Smooth muscle cell of the brain vasculature (primary cell): ENCODE measurements around the gene ENDOU.

Experiments
- DNase-seq: peaks from one replicate; pipeline ENCODE4 v3.0.0-alpha.2; 2012; ENCODE audit warnings: low read depth, low spot score

Gene ENDOU

DNA sequence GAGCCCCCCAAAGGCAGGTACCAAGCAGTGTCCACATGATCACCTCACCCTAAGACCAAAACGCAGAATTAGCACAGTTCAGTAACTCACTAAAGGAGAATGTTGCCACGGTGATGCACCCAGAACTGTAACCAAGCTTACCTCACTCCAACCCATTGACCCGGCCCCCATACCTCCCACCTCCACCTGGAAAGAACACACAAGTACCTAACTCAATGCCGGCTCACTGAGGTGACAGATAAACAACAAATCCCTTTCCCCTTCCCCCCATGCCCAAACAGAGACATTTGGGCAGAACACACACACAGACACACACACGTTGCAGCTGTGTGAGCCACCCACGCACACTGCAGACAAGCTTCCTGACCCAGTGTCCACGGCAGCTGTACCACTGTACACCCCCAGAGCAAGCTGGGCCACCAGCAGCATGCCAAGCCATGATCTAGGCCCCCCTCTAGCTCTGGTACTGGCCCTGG, 32.1 kb upstream of the ENDOU start:
- no peak for DNase-seq

DNA sequence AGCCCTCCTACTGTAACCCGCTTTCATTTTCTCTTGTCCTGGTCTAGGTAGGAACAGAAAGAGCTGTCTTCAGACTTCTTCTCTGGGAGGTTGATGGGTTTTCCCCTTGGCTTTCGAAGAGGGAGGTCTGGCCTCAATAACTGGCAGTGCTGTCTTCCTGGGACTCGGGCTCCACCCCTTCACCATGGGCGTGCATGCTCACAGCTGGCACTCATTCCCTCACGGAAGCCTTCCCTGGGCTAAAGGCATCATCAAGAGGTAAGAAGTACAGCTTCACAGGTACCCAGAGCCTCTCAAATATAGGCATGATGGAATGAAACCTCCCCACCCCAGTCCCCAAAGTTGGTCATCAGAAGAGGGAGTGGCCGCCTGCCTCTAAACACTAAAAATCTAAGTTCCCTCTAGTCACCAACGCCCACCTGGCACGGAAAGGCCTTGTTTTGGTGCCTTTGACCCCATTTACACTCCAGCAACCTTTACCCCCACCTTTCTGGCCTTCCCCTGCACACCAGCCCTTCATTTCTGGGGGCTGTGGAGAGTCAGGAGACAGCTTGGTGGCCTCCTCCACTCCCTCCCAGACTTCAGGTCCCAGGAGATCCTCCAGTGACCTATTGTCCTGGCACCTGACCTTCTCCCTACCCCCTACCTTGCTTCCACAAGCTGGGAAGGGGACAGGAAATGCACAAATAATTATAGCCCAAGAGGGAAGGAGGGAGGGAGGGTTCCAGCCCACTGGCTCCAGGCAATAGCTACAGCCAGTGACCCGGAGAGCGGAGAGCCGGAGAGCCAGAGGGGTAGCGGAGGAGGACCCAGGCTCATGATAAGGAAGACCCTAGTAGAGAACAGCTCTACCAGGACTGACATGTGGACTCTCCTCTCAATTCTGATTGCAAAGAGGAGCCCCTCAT, 30.6 kb upstream of the ENDOU start:
- no peak for DNase-seq

DNA sequence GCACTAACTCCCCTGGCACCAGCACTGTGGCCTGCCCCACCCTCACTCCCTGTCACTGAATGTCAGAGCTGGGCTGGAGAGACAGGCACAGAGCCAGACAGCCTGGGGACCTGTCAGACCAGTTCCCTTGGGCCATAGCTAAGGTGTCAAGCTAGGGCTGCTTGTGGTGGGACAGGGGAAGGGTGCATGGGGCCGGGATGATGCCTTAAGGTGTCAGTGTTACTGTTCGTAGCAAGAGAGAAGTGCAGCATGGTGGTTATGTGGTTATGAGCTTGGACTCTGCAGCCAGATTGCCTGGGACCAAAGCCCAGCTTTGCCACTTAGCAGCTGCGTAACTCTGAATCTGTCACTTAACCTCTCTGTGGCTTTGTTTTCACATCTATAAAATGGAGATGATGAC, 29.6 kb upstream of the ENDOU start:
- DNase-seq = no peak

DNA sequence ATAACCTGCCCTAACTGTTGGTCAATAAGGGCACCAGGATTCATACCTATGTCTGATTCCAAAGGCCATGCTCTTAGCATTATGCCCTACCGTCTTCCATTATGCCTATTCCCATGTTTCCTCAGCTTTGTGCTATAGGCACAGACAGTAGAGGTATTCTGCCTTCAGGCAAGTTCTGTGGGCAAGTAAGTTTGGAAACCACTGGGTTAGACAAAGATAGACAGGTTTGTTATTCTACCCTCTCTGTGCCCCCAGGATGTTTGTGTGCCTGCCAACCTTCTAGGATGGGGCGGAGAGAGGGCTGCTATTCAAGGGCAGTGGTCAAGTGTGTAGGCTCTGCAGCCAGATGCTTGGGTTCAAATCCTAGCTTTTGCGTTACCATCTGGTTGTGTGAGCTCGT, 28.8 kb upstream of the ENDOU start:
- no peak for DNase-seq

DNA sequence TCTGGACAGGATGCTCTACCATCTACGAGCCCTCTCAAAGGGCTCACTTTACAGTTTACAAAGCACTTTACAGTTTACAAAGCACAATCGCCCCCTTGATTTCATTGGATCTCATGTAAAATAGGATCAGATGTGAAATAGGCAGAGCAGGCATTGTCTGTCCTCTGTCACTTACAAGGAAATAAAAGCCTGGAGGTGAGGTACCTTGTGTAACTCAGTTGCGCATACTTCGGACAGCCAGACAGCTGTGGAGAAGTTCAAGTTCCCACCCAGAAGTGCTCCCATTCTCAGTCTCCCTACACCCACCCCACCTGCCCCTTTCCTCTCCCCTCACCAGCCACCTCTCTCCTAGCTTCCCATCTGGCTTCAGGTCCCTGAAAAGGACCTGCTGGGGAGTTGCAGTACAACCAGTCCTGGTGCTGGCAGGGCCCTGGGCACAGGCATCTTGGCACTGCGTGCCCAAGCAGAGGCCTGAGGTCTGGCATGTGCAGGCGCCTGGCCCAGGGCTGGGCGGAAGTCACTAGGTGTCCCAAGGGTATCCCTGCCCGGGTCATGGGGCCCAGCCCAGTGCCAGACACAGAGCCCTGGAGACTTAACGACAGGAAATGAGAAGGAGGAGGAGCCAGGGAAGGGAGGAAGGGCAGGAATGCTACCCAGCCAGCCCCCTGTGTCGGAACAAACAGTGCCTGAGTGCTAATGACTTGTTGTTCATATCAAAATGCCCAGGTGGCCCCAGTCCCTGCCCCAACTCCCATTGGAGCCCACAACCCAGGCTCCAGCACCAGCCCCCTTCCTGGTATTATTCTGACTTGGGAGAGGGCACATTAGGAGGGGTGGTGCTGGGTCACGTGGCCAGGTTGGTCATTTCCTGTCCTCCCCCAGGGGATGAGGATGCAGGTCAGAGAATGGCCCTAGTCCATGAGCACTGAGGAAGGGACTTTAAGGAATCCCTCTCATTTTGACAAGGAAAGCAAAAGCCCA, 28.0 kb upstream of the ENDOU start:
- DNase-seq = no peak

DNA sequence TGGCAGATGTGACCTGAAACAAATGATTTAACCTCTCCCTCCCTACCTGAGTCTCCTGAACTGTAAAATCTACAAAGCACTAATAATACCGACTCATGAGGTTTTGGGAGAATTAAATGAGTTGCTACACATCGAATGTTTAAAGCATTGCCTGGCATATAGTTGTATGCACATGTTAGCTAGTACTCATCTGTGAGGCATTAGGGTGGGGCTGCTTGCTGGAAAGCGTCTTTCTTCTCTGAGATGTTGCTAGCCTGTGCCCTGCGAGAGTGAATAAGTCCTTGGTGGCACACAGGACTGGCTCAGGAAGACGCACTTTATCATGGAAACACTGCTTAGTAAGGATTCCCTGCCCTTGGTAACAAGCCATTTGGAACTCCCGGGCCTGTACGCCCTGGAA, 27.3 kb upstream of the ENDOU start:
- no peak for DNase-seq

DNA sequence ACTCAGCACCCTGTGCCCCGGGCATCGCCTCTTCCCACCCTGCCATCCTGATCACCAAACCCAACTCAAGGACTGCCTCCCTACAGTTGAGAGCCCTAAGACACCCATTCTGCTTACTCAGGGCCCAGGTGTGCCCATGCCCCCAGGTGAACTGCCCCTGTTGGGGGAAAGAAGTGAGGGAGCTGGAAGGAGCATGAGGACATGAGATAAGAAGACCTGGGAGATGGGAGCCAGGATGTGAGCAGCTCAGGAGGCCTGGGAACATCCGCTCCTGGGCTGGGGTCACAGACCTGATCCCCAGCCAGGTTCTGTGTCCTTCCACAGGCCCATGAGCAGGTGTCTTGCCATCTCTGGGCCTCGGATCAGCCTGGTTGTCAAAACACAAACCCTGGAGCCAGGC, 26.8 kb upstream of the ENDOU start:
- no peak for DNase-seq

DNA sequence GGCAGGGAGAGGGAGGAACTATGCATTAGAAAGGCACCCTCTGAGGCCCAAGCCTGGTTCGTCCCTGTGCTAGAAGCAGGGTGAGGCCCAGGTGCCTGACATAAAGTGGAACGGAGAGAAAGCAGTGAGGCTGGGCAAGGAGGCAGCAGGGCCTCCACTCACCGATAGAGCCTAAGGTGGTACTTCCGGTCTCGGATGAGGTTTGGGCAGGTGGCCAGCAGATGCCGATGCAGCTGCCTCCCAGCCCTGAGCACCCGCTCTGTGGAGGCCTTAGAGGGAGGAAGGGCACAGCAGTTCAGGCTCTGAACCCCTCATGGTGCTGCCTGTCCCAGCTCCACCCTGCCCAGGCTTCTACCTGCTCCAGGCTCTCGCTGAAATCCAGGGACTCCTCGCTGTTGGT, 26.3 kb upstream of the ENDOU start:
- no peak for DNase-seq

DNA sequence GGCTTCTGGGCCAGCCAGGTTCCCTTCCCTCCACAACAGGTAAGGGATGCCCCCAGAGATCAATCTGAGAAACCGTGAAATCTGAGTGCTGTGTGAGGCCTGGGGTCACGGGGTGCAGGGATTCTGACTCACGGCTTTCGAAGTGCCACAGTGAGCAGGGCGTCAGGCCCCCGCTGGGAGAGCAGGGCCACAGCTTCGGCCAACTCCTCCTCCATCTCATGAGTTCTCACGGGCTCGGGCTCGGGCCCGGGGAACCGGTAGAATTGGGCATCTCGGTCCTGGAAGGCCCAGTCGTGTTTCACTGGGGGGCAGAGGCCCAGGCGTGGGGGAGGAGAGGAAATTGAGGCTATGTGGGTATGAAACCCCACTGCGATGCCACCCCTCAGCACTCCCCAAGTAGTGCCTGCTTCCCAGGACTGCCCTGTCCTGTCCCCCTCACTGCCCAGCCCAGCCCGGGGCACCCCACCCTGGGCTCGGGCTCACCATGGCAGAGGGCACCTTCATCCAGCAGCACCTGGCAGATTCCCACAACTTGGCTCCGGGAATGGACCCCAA, 25.7 kb upstream of the ENDOU start:
- DNase-seq = no peak

DNA sequence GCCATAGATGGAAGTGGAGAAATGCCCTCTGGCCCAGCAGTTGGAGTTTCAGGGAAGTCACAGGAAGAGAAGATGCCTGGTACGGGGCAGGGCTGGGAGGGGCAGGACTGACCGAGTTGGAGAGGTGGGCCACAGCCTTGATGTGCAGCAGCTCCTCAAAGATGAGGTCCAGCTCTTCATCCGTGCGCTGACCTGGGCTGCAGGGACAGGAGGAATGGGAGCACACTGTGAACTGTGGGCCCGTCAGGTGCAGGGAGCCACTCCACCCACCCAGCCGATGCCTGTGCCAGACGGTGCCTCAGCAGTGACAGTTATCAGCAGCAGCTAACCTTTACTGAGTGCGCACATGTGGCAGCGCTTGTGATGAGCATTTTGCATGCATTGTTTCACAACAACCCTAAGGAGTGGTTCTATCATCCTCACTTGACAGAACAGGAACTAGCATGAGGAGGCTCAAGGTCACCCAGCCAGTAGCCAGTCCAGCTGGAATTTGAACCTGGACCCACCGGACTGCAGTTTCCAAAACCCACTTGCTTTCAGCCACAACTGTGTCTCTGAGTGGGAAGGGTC, 25.0 kb upstream of the ENDOU start:
- no peak for DNase-seq

DNA sequence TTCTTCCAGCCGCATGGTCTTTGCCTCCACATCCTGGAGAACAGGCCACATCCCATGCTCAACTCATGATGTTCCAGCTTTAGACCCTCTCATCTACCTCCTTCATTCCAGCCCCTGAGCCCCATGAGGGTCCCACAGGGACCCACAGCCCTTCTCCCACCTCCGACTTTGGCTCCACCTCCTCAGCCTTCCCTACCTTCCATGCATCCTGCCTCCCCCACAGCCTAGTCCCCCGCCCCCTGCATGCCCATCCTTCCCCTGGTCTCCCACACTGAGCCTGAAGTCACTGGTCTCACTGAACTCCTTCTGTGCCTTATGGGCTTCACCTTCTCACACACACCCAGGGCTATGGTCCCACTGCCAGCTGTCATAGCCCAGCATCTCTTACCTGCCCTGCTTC, 23.6 kb upstream of the ENDOU start:
- DNase-seq = no peak

DNA sequence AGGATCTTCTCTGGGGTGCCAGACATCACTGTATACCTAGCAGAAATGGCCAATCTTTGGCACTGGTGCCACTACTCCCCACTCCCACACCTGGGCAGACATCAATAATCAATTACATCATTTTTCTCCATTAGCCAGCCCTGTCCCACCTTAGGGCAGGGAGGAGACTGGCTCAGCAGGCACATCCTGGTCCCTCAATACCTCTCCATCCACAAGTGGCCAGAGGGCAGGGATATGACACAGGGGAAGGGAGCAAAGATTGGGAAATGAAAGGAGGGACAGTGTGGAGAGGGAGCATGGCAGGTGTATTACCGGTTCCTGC, 23.2 kb upstream of the ENDOU start:
- DNase-seq = no peak

DNA sequence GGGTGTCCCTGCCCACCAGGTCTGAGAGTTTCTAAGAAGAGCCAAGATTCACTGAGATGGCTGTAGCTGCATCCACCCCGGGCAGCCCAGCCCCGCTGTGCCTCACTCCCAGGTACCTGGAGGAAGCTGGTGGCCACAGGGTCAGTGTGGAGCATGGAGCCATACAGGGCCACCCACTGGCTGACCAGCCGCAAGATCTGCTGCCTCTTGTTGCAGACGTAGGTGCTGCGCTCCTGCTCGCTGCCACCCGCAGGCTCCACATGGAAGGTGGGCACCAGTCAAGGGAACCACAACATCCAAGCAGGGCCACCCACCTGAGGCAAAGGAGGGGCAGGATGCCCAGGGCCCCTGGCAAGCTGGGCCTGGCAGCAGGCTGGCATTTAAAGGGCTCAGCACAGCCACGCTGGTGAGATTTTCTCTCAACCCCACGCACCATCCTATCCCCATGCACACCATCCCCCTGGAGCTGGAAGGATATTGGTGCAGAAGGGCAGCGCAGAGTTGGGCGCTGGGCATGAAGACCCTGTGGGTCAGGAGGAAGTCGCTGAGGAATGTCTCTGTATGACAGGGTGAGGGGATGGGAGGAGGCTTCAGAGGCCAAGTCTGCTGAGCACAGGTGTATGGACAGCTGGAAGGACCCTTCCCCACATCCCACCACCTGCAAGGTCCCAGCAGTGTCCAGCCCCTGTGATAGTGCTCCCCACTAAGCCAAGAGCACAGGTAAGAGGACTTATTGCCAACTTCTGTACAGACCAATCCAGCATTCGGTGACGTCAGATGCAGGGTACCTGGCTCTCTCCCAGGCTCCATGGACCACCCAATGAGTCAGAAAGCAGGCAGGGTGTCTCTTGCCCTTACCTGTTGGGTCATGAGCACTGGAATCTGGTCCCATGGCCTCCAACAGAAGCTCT, 22.6 kb upstream of the ENDOU start:
- no peak for DNase-seq

DNA sequence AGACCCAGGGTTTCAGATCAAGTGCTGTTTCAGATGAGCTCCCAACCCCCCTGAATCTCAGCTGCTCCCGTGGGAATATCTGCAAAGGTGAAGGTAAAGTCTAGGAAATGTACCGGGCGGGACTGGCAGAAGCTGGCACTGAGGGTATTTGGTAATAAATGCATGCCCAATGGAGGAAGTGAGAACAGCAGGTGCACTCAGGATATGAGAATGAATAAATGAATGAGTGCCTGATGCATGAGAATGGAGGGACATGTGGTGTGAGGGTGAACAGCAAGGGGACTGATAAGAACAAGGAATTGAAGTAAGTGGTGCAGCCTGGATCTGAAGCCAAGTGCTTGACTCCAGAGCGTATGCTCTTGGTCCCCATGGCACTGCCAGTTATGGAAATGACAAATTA, 21.8 kb upstream of the ENDOU start:
- DNase-seq = no peak

DNA sequence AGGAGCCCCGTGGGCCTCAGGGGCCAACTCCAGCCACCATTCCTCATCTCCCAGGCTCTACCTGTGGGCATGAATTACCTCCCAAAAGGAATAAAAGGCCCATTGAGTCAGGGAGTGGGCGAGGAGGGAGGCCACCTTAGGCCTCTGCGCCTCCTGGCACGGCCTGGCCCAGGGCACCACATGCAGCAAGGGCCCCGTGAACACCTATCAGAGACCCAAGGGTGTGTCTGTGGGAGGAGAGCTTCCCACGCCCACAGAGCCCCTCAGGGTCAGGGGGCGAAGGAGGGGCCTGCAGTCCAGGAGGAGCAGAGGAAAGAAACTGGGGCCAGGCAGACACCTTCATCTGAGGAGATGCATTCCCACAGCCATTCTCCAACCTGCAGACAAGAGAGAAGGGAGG, 21.2 kb upstream of the ENDOU start:
- no peak for DNase-seq

DNA sequence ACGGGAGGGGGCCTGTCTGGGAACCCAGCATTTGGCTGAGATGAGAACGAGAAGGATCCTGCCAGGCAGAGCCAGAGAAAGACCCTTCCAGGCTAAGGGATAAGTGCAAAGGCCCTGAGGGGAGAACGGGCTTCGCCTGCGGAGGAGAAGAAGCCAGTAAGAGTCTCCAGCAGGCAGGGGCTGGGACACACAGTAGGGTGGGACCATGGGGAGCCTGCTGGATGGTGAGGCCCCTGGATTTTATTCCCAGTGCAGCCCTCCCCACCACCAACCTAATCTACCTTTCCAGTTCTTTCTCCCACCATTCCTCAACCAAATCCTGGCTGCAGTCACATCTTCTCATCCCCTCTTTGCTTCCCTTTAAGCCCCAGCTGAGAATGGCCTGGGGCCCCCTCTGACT, 20.8 kb upstream of the ENDOU start:
- DNase-seq = no peak

DNA sequence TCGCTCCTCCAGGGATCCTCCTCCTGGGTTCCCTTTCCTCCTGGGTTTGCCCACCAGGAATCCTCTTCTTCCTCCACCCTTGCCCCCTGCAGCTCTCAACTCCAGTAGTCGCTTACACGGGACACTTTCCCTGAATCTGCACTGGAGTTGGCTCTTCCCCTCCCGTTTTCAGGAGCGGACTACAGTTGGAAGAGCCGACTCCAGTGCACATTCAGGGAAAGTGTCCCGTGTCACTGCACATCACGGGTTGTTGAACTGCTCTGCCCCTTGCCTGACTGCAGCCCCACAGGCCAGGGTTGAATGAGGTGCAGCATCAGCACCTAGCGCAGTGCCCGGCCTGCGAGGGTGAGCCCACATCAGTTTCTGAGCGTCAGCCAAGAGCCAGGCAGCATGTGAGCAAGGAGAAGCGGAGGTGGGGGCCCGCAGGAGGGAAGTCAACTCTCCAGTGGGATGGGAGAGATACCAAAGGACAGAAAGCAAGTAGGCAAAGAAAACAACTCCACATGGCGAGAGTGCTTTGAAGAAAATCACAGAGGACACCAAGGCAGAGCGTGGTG, 20.3 kb upstream of the ENDOU start:
- DNase-seq = no peak

DNA sequence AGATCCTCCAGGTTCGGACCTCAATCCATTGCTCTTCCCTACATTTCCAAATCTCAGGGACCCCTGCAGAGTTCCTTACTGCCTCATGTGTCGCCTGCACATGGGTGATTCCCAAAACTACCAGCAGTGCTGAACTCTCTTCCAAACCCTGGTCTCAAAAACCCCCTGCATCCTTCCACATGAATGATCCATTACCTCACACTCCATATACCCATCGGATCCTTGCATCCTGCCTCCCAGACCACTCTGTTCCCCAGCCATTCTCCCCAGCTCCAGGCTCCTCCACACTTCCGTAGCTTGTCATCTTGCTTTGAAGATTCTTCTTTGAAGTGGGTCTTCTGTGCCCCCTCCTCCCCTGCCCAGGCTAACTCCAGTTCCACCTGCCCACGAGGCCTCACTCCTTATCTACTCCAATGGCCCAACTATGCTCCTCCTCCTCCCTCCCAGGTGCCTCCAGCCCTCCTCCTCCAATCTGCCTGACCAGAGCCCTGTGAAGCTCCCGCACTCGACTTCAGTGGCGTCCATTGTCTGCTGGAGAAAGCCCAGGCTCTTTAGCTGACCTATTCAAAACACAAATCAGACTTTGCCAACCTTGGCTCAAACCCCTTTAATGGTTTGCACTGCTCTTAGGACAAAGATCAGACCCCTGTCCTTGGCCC, 19.6 kb upstream of the ENDOU start:
- no peak for DNase-seq

DNA sequence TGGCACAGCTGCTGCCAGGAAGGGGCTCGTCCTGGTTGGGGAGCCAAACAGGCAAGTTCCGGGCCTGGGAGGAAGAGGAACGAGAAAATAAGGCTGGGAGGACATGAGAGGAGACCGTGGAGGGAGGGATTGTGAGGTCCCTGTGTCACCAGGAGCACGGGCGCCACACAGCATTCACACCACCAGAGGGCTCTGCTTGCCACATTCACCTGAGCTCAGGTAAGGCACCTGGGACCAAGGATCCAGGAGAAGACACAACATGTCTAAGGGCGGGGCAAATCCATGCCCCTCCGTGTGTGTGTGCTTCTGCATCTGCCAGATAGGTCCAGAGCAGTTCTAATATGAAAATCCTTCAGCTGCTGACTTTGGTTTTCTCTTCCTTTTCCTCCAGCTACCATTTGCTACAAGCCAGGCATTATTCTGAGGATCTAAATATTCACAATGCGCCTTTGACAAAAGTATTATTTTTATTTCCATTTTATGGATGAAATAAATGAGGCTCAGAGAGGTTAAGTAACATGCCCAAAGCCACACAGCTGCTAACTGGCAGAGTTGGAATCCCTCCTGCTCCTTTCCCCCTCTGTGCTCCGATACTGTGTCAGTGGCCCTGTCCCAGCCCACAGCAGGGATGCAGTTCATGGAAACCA, 18.8 kb upstream of the ENDOU start:
- no peak for DNase-seq
